Kidney (tissue), 14 donors: ENCODE measurements around the gene MLLT10. TPM values are rescaled to one million over a fixed set of nuclear protein-coding genes. Genes with fewer than 3 reads are reported as not detected.

Experiments used
- DNase-seq, 5 donors: peaks; one replicate each; pipeline ENCODE4 v3.0.0-alpha.2; 2013 to 2020
- FAIRE-seq: peaks from 2 replicates; lab custom pipeline; 2012; peaks lifted over from hg19 to GRCh38; lab: Jason Lieb, UNC
- H3K27ac ChIP-seq, 2 donors: one replicate each; pipeline ENCODE4 v1.7.0; 2013; ENCODE audit warnings: low read depth in 2 of 2, low read length in 2 of 2, inconsistent platforms in 1 of 2
- H3K27me3 ChIP-seq: one replicate; pipeline ENCODE4 v1.7.1; 2013; ENCODE audit warnings: low read length, inconsistent platforms; ENCODE audit not compliant: control insufficient read depth, insufficient read depth
- H3K36me3 ChIP-seq, 3 donors: one replicate each; pipeline versions ENCODE4 v1.7.0 to v1.7.1; 2013; ENCODE audit warnings: low read length in 3 of 3, control low read depth in 1 of 3, inconsistent platforms in 1 of 3; ENCODE audit not compliant: insufficient read depth in 3 of 3, control insufficient read depth in 2 of 3
- H3K4me1 ChIP-seq, 3 donors: one replicate each; pipeline versions ENCODE4 v1.7.0 to v1.7.1; 2013; ENCODE audit warnings: low read length in 3 of 3, inconsistent platforms in 1 of 3, low read depth in 1 of 3; ENCODE audit not compliant: control insufficient read depth in 2 of 3, insufficient read depth in 2 of 3
- H3K4me3 ChIP-seq, 3 donors: one replicate each; pipeline versions ENCODE4 v1.7.0 to v1.8.1; 2013; ENCODE audit warnings: low read length in 3 of 3, control low read depth in 1 of 3, inconsistent platforms in 1 of 3
- H3K9ac ChIP-seq, 3 donors: one replicate each; pipeline versions ENCODE4 v1.7.0 to v1.7.1; 2013; ENCODE audit warnings: low read length in 3 of 3, control low read depth in 1 of 3, inconsistent platforms in 1 of 3
- H3K9me3 ChIP-seq, 3 donors: one replicate each; pipeline versions ENCODE4 v1.7.0 to v1.7.1; 2013; ENCODE audit warnings: low read length in 3 of 3, control low read depth in 1 of 3, inconsistent platforms in 1 of 3; ENCODE audit not compliant: control insufficient read depth in 2 of 3, insufficient read depth in 1 of 3
- CTCF ChIP-seq: IDR thresholded peaks from 3 replicates; pipeline ENCODE4 v1.5.1; 2012; ENCODE audit warnings: mild to moderate bottlenecking, moderate library complexity, borderline replicate concordance; ENCODE audit not compliant: insufficient read depth; ENCODE audit errors: extremely low read depth
- intact Hi-C: fragments of 100-400 bp; cut with DNase I; formaldehyde crosslinking; loops from one replicate; pipeline ENCODE4 v1.11.1; 2022
- polyA plus RNA-seq: library from polyadenylated mRNA; stranded (reverse); fragments of 350-450 nt; fragmentation: Illumina TruSeq; extraction: RNeasy Lipid Tissue Mini Kit (QIAGEN cat#74804); gene quantifications from one replicate; pipeline ENCODE4 v1.2.3, GENCODE V29; 2014; ENCODE audit warnings: low read depth, low replicate concordance; ENCODE audit not compliant: insufficient read depth
- total RNA-seq: library from RNA; stranded (reverse); fragmentation: NEBNext Ultra II Directional; extraction: Animal tissue kit (Norgen Biotek cat#: 25700); gene quantifications from one replicate; pipeline ENCODE4 v1.2.1, GENCODE V29; 2021
- donor health status: control.
- donor health status: control.
- donor health status: control.
- donor health status: control.
- donor health status: control.
- donor health status: DM: yes; HTN: yes; CAD: no.
- donor health status: Normal renal cell carcinoma (clear cell type).

The MLLT10 gene
- total and polyA plus RNA-seq, 2 donors from 2014 or later = 11.0 to 54.2 TPM

GRCh38 chr10:21513405-21513788 lies 20.6 kb upstream of the MLLT10 start:
- Histone ChIP-seq H3K9ac (peak overlapping the region in 1 of 3 donors; percentile 1), H3K27ac (no peak overlapping the region), H3K4me3 (peak overlapping the region in 2 of 3 donors; percentile 37 to 69), H3K36me3 (no peaks in the 10 kb centered on the region), H3K9me3 (no peaks in the 10 kb centered on the region), H3K27me3 (no peaks in the 10 kb centered on the region), H3K4me1 (peaks cover 0 to 4% (median 4%) of the 10 kb centered on the region in 3 donors)
- intact Hi-C loops = no loop called here
- DNase-seq (no peak), FAIRE-seq (no peak)
- no peak for TF ChIP-seq CTCF

GRCh38 chr10:21514129-21514817 lies 19.8 kb upstream of the MLLT10 start:
- peak overlapping the region; percentile 53 to 87 (median 69) for H3K4me3 ChIP-seq

GRCh38 chr10:21514818-21515351 lies 19.1 kb upstream of the MLLT10 start:
- peak overlapping the region in 1 of 2 donors; percentile 26 for H3K27ac ChIP-seq
- H3K4me3 ChIP-seq = peak overlapping the region; percentile 53 to 87 (median 69)

More at GRCh38 chr10:21514129-21514817, 19.8 kb upstream of the MLLT10 start:
- TF ChIP-seq CTCF = no peak
- Histone ChIP-seq H3K27ac (no peak overlapping the region), H3K9me3 (no peaks in the 10 kb centered on the region), H3K27me3 (no peaks in the 10 kb centered on the region), H3K36me3 (no peaks in the 10 kb centered on the region), H3K9ac (peak overlapping the region in 2 of 3 donors; percentile 7 to 70), H3K4me1 (peaks cover 0 to 4% (median 2%) of the 10 kb centered on the region in 3 donors)
- FAIRE-seq (no peak), DNase-seq (peak in 1 of 5 donors; percentile 82)
- intact Hi-C loops = no loop called here

More at GRCh38 chr10:21514818-21515351, 19.1 kb upstream of the MLLT10 start:
- TF ChIP-seq CTCF = no peak
- DNase-seq = peak in 3 of 5 donors; percentile 47 to 77 (median 66)
- Histone ChIP-seq H3K9me3 (no peaks in the 10 kb centered on the region), H3K9ac (peak overlapping the region in 2 of 3 donors; percentile 69 to 70), H3K36me3 (no peaks in the 10 kb centered on the region), H3K4me1 (peaks cover 0 to 4% (median 2%) of the 10 kb centered on the region in 3 donors), H3K27me3 (no peaks in the 10 kb centered on the region)
- intact Hi-C loops = no loop called here
- FAIRE-seq = no peak
